Stimulated activated CD8-positive, alpha-beta memory T cell treated with anti-CD3 and anti-CD28 coated beads, Interleukin-12 subunit alpha, Interleukin-12 subunit beta, amount 100 ng/mL, for 1 hour (primary cell): ENCODE data around the gene DZIP1.

Experiments
- DNase-seq: peaks from one replicate; pipeline ENCODE4 v3.0.0-alpha.2; 2020; ENCODE audit warnings: low read depth

Gene DZIP1

DNA sequence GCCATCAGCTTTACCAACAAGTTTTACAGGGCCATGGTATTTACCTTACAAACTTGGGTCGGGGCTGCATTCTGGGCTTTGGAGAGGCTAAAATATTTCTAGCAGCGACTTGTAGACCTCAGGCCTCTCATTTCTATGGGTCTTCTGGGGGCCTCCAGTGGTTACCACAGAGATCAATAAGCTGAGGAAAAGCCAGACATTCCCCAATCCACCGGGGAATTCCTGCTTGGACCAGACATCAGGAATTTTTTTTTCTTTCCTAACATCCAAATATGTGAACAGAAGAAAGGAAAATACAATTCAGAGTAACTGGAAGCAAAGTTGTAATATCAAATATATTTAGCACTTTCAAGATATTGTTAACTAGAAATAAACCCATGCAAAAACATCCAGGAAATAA, 1.5 kb downstream of the DZIP1 start:
- DNase-seq, result no peak

GRCh38 chr13:95642028-95642621, 2.4 kb downstream of the DZIP1 start:
- no peak for DNase-seq

DNA sequence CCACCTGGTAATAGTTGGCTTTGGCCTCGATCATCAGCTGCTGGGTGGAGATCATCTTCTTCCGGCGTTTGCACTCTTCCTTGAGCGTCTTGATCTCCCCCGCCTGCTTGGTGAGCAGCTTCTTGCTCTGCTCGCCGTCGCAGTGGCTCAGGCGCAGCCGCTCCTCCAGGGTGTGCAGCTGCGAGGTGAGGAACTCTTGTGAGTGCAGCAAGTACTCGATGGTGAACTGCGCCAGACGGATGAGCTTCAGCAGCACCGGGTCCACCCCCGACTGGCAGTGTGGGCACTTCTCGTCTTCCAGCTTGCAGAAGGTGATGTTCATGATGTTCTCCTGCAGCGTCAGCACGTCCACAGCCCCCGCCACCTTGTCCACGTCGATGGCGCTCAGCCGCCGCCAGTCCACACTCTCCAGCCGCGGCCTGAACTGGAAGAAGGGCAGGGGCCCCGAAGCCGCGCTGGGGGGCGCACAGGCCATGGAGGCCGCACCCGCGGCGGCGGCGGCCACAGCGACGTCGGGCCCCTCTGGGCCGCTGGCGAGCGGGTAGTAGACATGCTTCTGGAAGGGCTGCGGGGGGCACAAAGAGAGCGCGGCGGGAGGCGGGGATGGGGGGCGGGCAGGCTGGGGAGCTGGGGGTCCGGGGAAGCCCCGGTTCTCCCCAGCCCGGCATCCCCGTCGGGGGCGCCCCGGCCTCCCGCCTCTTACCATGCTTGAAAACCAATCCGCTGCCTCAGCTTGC, 3.0 kb downstream of the DZIP1 start:
- no peak for DNase-seq

- no peak for DNase-seq
These were observed 7.7 kb downstream of the DZIP1 start for GRCh38 chr13:95636853-95637252.

GRCh38 chr13:95630593-95630992, 13.9 kb downstream of the DZIP1 start:
- no peak for DNase-seq

DNA sequence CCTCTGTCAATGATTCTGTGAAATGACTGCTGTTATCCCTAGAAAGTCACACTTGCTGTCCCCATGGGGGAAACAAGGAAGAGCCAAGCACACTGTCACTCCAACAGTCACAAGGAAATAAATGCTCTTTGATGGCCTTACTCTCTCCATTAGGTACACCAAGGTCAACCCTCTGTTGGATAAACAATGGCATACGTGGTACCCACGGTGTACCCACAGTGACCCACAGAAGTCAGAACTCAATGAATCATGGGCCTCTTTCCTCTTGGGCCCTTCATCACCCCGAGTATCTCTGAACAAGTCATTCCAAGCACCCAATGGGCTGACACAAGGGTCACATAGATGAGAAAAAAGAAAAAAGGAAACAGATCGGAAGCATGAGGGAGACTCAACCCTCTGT, 15.4 kb downstream of the DZIP1 start:
- DNase-seq, result no peak

GRCh38 chr13:95628488-95628887, 16.0 kb downstream of the DZIP1 start:
- DNase-seq, result no peak

DNA sequence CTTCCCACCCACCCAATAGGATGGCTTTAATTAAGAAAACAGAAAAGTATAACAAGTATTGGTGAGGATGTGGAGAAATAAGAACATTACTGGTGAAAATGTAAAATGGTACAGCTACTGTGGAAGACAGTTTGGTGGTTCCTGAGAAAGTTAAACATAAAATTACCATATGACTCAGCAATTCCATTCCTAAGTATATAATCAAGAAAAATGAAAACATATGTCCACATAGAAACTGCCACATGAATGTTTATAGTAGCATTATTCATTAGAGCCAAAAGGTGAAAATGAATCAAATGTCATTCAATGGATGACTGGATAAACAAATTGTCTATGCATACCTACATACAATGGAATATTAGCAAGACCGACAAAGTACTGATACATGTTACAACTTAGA, 16.9 kb downstream of the DZIP1 start:
- DNase-seq, result no peak

GRCh38 chr13:95626768-95627167, 17.7 kb downstream of the DZIP1 start:
- no peak for DNase-seq

GRCh38 chr13:95624020-95624419, 20.5 kb downstream of the DZIP1 start:
- DNase-seq, result no peak

DNA sequence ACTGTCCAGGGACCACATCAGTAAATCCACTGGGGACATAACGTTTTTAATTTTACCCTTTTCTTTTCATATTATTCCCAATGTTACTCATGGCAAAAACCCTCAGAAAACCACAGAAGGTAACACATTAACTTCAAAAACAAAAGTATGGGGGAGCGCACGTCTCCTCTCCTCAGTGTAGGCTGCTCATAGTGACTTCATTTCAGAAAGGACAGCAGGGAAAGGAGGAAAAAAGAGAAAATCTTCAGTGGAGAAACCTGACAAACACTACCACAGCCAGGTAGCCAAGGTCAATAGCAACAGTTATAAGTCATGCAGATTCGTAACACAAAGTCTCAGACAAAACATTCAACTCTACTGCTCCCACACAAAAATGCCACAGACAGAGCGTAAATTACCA, 21.4 kb downstream of the DZIP1 start:
- DNase-seq, result no peak

GRCh38 chr13:95620825-95621498, 23.5 kb downstream of the DZIP1 start:
- no peak for DNase-seq

DNA sequence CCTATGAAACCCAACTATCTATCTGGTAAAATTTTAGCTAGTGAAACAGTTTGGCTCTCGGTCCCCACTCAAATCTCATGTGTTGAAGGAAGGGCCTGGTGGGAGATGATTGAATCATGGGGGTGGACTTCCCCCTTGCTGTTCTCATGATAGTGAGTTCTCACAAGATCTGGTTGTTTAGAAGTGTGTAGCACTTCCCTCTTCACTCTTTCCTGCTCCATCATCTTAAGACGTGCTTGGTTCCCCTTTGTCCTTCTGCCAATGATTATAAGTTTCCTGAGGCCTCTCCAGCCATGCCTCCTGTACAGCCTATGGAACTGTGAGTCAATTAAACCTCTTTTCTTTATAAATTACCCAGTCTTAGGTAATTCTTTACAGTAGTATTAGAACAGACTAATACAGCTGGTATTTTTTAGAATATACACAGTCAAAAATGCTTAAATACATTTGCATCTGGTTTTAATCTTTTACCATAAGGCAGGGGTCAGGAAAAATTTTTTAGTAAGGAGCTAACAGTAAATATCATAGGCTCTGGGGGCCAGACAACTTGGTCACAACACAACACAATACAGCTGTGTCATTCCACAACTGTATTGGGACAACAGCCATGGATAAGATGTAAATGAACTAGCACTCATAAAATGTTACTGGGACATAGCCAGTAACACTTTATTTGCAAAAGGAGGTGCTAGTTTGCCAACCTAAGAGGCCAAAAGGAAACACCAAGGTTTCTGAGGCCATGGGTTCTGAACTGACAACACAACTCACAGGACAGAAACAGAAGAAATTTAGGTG, 24.3 kb downstream of the DZIP1 start:
- DNase-seq, result no peak

- DNase-seq, result no peak
These were observed 29.0 kb downstream of the DZIP1 start for GRCh38 chr13:95615539-95615938.

DNA sequence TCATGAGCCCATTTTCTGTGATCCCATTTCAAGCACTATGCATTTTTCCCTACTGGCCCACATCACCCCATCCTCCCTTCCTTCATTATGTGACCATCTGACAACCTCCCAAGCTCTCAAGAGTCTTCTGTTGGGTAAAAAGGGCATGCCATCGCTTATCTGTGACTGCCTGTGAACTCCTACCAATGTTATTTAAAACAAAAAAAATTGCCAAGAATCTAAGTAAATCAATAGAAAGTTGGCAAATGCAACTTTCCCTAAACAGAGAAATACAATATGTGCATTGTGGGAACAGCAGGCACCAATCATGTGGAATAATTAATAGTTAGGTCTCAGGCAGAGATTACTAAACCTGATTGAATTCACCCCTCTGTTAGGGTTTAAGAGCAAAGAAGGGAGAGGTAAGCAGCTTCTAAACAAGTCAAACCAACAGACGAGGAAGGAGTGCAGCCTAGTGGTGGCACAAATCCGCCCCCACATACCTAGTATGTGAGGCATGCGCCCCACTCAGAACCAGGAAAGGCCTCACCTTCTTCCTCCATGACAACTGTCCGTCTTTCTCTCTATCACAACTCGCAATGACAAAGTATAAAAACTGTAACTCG, 29.8 kb downstream of the DZIP1 start:
- DNase-seq, result no peak

- DNase-seq, result no peak
These were observed 35.7 kb downstream of the DZIP1 start for GRCh38 chr13:95608640-95609323.

DNA sequence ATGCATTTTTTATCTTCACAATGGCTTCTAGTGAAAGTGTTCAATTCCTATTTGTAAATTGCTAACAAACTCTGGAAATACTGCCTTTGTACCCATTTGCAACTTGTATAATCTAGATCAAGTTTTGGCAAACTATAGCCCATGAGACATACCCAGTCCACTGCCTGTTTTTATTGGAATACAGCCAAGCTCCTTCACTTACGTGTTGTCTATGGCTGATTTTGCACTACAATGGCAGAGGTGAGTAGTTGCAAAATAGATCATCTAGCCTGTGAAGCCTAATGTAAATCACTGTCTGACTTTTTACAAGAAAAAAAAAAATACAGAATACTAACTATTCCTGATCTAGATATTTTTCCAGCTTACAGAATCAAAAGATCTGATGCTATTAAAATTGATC, 37.1 kb downstream of the DZIP1 start:
- DNase-seq, result no peak

GRCh38 chr13:95605448-95606125, 38.9 kb downstream of the DZIP1 start:
- no peak for DNase-seq

- DNase-seq, result no peak
These were observed 40.0 kb downstream of the DZIP1 start for GRCh38 chr13:95604556-95604915.

DNA sequence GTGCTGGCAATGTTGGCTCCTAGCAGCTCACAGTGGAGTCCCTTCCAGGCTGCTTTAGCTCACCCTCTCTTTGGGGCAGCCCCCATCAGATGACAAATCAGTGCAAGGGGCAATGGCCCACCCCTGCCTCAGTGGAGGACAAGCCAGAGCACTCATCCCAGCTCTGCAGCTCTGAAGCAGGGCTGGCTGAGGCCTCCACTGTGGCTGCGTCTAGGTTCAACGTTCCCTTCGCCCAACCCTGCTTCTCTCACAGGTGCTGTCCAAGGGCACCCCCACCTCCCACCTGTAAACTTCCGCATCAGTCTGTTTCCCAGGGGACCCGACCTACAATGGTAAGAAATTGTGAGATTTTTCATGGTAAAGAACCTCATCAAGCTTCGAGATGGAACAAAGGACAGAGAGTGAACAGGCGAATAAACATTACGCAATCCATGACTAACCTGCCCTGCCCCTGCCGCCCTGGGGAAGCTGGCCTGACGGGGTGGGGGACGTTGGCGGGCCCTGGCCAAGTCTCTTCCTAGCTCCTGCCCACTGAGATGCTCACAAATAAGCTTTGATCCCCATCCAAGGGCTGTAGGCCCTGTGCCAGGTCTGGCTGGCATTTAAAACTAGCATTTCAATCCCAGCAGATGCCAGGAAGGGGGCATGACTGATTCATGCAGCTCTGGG, 40.5 kb downstream of the DZIP1 start:
- DNase-seq, result no peak

DNA sequence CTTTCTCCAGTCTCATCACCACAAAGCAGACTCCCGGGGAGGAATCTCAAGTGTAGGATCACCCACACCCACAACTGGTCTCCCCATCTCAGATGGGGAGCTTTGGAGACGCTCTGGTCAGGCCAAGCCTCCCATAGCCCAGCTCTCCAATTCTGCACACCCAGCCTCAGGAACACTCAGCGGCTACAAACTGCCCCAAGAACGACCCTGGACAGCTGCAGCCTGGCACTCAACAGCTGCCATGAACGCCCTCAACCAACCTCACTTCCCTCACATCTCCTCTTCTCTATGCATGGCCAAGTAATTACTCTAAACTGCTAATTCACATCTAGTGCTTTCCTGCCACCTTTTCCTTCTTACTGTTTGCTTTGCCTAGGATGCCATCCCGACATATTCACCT, 42.6 kb downstream of the DZIP1 start:
- no peak for DNase-seq
